ENCODE data around the gene CFAP92. TPM values are rescaled to one million over a fixed set of nuclear protein-coding genes. Genes with fewer than 3 reads are reported as not detected.

The CFAP92 gene
- total RNA-seq, 2 experiments from 2014 or later: 0.10 TPM; not detected in 1

GRCh38 chr3:129001806-129002572 is 8.1 kb upstream of the CFAP92 start:
- Mint-ChIP-seq H3K27ac (peak overlapping the region; percentile 64), H3K27me3 (peaks cover 50% of the 10 kb centered on the region), H3K4me1 (peaks cover 54% of the 10 kb centered on the region), H3K4me3 (peak overlapping the region; percentile 55), H3K9me3 (peaks cover 5% of the 10 kb centered on the region), H3K36me3 (ENCODE audit: low read depth) (no peaks in the 10 kb centered on the region)
- ChIA-PET POLR2A (no interaction called here), CTCF (interaction anchor here (0.6 to 3.9 kb wide), 6 partner anchors 10 to 638 kb away, joined by 3 to 31 read pairs (median 4); no protein-coding TSS in a partner anchor)
- DNase-seq: peak; percentile 48

- Mint-ChIP-seq H3K9me3 (peaks cover 5% of the 10 kb centered on the region), H3K4me3 (peak within 1 kb of the TSS; percentile 55), H3K27ac (peak within 1 kb of the TSS; percentile 64), H3K27me3 (peaks cover 50% of the 10 kb centered on the region), H3K36me3 (ENCODE audit: low read depth) (no peaks in the 10 kb centered on the region), H3K4me1 (peaks cover 49% of the 10 kb centered on the region)
- POLR2A ChIA-PET: no interaction called here
- CTCF ChIA-PET: interaction anchor here (1.0 to 3.9 kb wide), 2 partner anchors 14 to 31 kb away, joined by 3 to 31 read pairs; no protein-coding TSS in a partner anchor
- no peak for DNase-seq
Measured at GRCh38 chr3:129001101-129001805, 7.4 kb upstream of the CFAP92 start, which contains the start of gene EFCC1. Gene EFCC1, plus strand, starts transcription at chr3:129001304. Its CDS starts 325 bp downstream, at chr3:129001629.

GRCh38 chr3:129000742-129001100 is 6.8 kb upstream of the CFAP92 start:
- Mint-ChIP-seq H3K36me3 (ENCODE audit: low read depth) (no peaks in the 10 kb centered on the region), H3K9me3 (peaks cover 5% of the 10 kb centered on the region), H3K4me3 (peak overlapping the region; percentile 29), H3K4me1 (peaks cover 47% of the 10 kb centered on the region), H3K27me3 (peaks cover 50% of the 10 kb centered on the region), H3K27ac (no peak overlapping the region)
- POLR2A ChIA-PET: no interaction called here
- no peak for DNase-seq
- CTCF ChIA-PET: no interaction called here

GRCh38 chr3:128999102-128999501 is 5.2 kb upstream of the CFAP92 start:
- peaks cover 5% of the 10 kb centered on the region for H3K9me3 Mint-ChIP-seq
- H3K27ac Mint-ChIP-seq: no peak overlapping the region
- peaks cover 48% of the 10 kb centered on the region for H3K27me3 Mint-ChIP-seq
- peaks cover 51% of the 10 kb centered on the region for H3K4me1 Mint-ChIP-seq
- ChIA-PET CTCF (interaction anchor here (0.5 to 2.1 kb wide), 9 partner anchors 10 to 289 kb away, joined by 3 to 10 read pairs (median 3); no protein-coding TSS in a partner anchor), POLR2A (no interaction called here)
- no peak for DNase-seq
- no peaks in the 10 kb centered on the region for H3K36me3 Mint-ChIP-seq (ENCODE audit: low read depth)
- H3K4me3 Mint-ChIP-seq: no peak overlapping the region

GRCh38 chr3:128998561-128998960 is 4.7 kb upstream of the CFAP92 start:
- H3K9me3 Mint-ChIP-seq: peaks cover 5% of the 10 kb centered on the region
- peaks cover 46% of the 10 kb centered on the region for H3K27me3 Mint-ChIP-seq
- CTCF ChIA-PET: interaction anchor here (0.6 to 2.1 kb wide), 7 partner anchors 10 to 125 kb away, joined by 3 to 10 read pairs (median 3); no protein-coding TSS in a partner anchor
- DNase-seq: no peak
- H3K27ac Mint-ChIP-seq: no peak overlapping the region
- peaks cover 53% of the 10 kb centered on the region for H3K4me1 Mint-ChIP-seq
- no peaks in the 10 kb centered on the region for H3K36me3 Mint-ChIP-seq (ENCODE audit: low read depth)
- H3K4me3 Mint-ChIP-seq: no peak overlapping the region
- POLR2A ChIA-PET: interaction anchor here (0.5 kb wide), 1 partner anchor 28 kb away, joined by 3 read pairs; no protein-coding TSS in a partner anchor

- H3K4me1 Mint-ChIP-seq: peaks cover 53% of the 10 kb centered on the region
Measured at GRCh38 chr3:128997486-128998133, 3.7 kb upstream of the CFAP92 start.

GRCh38 chr3:128996726-128997125 is 2.9 kb upstream of the CFAP92 start:
- Mint-ChIP-seq H3K9me3 (peaks cover 5% of the 10 kb centered on the region), H3K4me1 (peaks cover 48% of the 10 kb centered on the region), H3K4me3 (no peak overlapping the region), H3K27me3 (peaks cover 30% of the 10 kb centered on the region), H3K36me3 (ENCODE audit: low read depth) (no peaks in the 10 kb centered on the region), H3K27ac (no peak overlapping the region)
- no peak for DNase-seq
- ChIA-PET CTCF (interaction anchor here (1.3 to 1.7 kb wide), 3 partner anchors 15 to 34 kb away, joined by 3 to 5 read pairs (median 4); no protein-coding TSS in a partner anchor), POLR2A (no interaction called here)

More at GRCh38 chr3:128997486-128998133, 3.7 kb upstream of the CFAP92 start:
- no peak overlapping the region for H3K4me3 Mint-ChIP-seq
- peaks cover 5% of the 10 kb centered on the region for H3K9me3 Mint-ChIP-seq
- CTCF ChIA-PET: interaction anchor here (1.0 to 2.1 kb wide), 4 partner anchors 14 to 28 kb away, joined by 3 to 6 read pairs (median 3); no protein-coding TSS in a partner anchor
- DNase-seq: no peak
- peaks cover 36% of the 10 kb centered on the region for H3K27me3 Mint-ChIP-seq
- POLR2A ChIA-PET: interaction anchor here (0.5 kb wide), 1 partner anchor 27 kb away, joined by 3 read pairs; no protein-coding TSS in a partner anchor
- no peak overlapping the region for H3K27ac Mint-ChIP-seq
- H3K36me3 Mint-ChIP-seq (ENCODE audit: low read depth): no peaks in the 10 kb centered on the region

GRCh38 chr3:128996200-128996599 is 2.3 kb upstream of the CFAP92 start:
- Mint-ChIP-seq H3K36me3 (ENCODE audit: low read depth) (no peaks in the 10 kb centered on the region), H3K27ac (no peak overlapping the region), H3K27me3 (peaks cover 30% of the 10 kb centered on the region), H3K4me3 (no peak overlapping the region), H3K4me1 (peaks cover 50% of the 10 kb centered on the region), H3K9me3 (peaks cover 5% of the 10 kb centered on the region)
- CTCF ChIA-PET: interaction anchor here (1.0 to 2.9 kb wide), 7 partner anchors 11 to 35 kb away, joined by 3 to 11 read pairs (median 4); no protein-coding TSS in a partner anchor
- DNase-seq: no peak
- POLR2A ChIA-PET: no interaction called here

GRCh38 chr3:128995737-128996136 is 1.9 kb upstream of the CFAP92 start:
- CTCF ChIA-PET: interaction anchor here (0.5 to 2.9 kb wide), 11 partner anchors 8 to 200 kb away, joined by 3 to 11 read pairs (median 3); no protein-coding TSS in a partner anchor
- POLR2A ChIA-PET: no interaction called here
- DNase-seq: no peak
- Mint-ChIP-seq H3K9me3 (peaks cover 5% of the 10 kb centered on the region), H3K4me3 (no peak overlapping the region), H3K27me3 (peaks cover 28% of the 10 kb centered on the region), H3K27ac (no peak overlapping the region), H3K4me1 (peaks cover 49% of the 10 kb centered on the region), H3K36me3 (ENCODE audit: low read depth) (no peaks in the 10 kb centered on the region)

- no peak for DNase-seq
- ChIA-PET POLR2A (no interaction called here), CTCF (interaction anchor here (0.7 to 2.9 kb wide), 16 partner anchors 9 to 248 kb away, joined by 3 to 11 read pairs (median 4); no protein-coding TSS in a partner anchor)
- H3K4me3 Mint-ChIP-seq: peak overlapping the region; percentile 43
- peaks cover 5% of the 10 kb centered on the region for H3K9me3 Mint-ChIP-seq
- peaks cover 19% of the 10 kb centered on the region for H3K27me3 Mint-ChIP-seq
- peaks cover 47% of the 10 kb centered on the region for H3K4me1 Mint-ChIP-seq
- H3K27ac Mint-ChIP-seq: peak overlapping the region; percentile 76
- H3K36me3 Mint-ChIP-seq (ENCODE audit: low read depth): no peaks in the 10 kb centered on the region
Measured at GRCh38 chr3:128994581-128995546, 988 bp upstream of the CFAP92 start.

- ChIA-PET CTCF (interaction anchor here (0.7 to 2.9 kb wide), 7 partner anchors 9 to 249 kb away, joined by 3 to 11 read pairs (median 4); no protein-coding TSS in a partner anchor), POLR2A (no interaction called here)
Measured at GRCh38 chr3:128994173-128994512, 267 bp upstream of the CFAP92 start.

More at GRCh38 chr3:128994173-128994512, 267 bp upstream of the CFAP92 start:
- Mint-ChIP-seq H3K9me3 (peaks cover 5% of the 10 kb centered on the region), H3K4me1 (peaks cover 44% of the 10 kb centered on the region), H3K4me3 (peak overlapping the region; percentile 43), H3K27me3 (peaks cover 15% of the 10 kb centered on the region), H3K27ac (peak overlapping the region; percentile 71), H3K36me3 (ENCODE audit: low read depth) (no peaks in the 10 kb centered on the region)
- DNase-seq: no peak
